Thymus (tissue), 11 donors: ENCODE data around the gene NRXN2. TPM values are rescaled to one million over a fixed set of nuclear protein-coding genes. Genes with fewer than 3 reads are reported as not detected.

Source experiments
- DNase-seq, 9 donors: peaks; one replicate each; pipeline ENCODE4 v3.0.0-alpha.2; 2013; ENCODE audit warnings: low spot score in 9 of 9, low read depth in 6 of 9, missing footprints in 1 of 9
- H3K27ac ChIP-seq, 2 donors: one replicate each; pipeline ENCODE4 v1.5.1; 2013; ENCODE audit warnings: control low read depth in 1 of 2, low read depth in 1 of 2, low read length in 1 of 2, mild to moderate bottlenecking in 1 of 2, moderate library complexity in 1 of 2
- H3K27me3 ChIP-seq, 2 donors: one replicate each; pipeline ENCODE4 v1.5.1; 2013; ENCODE audit warnings: low read length in 1 of 2; ENCODE audit not compliant: control insufficient read depth in 2 of 2, insufficient read depth in 1 of 2
- H3K36me3 ChIP-seq, 2 donors: one replicate each; pipeline ENCODE4 v1.5.1; 2013; ENCODE audit warnings: low read length in 1 of 2, mild to moderate bottlenecking in 1 of 2, moderate library complexity in 1 of 2; ENCODE audit not compliant: control insufficient read depth in 2 of 2, insufficient read depth in 2 of 2
- H3K4me1 ChIP-seq, 2 donors: one replicate each; pipeline ENCODE4 v1.5.1; 2013; ENCODE audit warnings: low read length in 2 of 2; ENCODE audit not compliant: control insufficient read depth in 2 of 2, insufficient read depth in 2 of 2
- H3K4me3 ChIP-seq, 2 donors: one replicate each; pipeline ENCODE4 v1.5.1; 2013; ENCODE audit warnings: low read length in 2 of 2, control low read depth in 1 of 2, mild to moderate bottlenecking in 1 of 2
- H3K9me3 ChIP-seq, 2 donors: one replicate each; pipeline ENCODE4 v1.5.1; 2013; ENCODE audit warnings: low read length in 1 of 2, mild to moderate bottlenecking in 1 of 2; ENCODE audit not compliant: control insufficient read depth in 2 of 2, insufficient read depth in 1 of 2
- WGBS: extraction: QIAGEN DNeasy Blood & Tissue Kit; methylation state at CpG from one replicate; pipeline ENCODE4 v1.1.7; 2013; 5-methylcytosine and 5-hydroxymethylcytosine counted together
- polyA plus RNA-seq: library from polyadenylated mRNA; stranded (reverse); fragments of 200-250 nt; gene quantifications from one replicate; pipeline ENCODE4 v1.2.3, GENCODE V29; 2013
- total RNA-seq: library from RNA; stranded (reverse); fragments of 120-200 nt; gene quantifications from one replicate; pipeline ENCODE4 v1.2.4, GENCODE V29; 2013
- donor health status: healthy.

NRXN2 gene
- total and polyA plus RNA-seq, 2 donors: 0.85 to 1.6 TPM

DNA sequence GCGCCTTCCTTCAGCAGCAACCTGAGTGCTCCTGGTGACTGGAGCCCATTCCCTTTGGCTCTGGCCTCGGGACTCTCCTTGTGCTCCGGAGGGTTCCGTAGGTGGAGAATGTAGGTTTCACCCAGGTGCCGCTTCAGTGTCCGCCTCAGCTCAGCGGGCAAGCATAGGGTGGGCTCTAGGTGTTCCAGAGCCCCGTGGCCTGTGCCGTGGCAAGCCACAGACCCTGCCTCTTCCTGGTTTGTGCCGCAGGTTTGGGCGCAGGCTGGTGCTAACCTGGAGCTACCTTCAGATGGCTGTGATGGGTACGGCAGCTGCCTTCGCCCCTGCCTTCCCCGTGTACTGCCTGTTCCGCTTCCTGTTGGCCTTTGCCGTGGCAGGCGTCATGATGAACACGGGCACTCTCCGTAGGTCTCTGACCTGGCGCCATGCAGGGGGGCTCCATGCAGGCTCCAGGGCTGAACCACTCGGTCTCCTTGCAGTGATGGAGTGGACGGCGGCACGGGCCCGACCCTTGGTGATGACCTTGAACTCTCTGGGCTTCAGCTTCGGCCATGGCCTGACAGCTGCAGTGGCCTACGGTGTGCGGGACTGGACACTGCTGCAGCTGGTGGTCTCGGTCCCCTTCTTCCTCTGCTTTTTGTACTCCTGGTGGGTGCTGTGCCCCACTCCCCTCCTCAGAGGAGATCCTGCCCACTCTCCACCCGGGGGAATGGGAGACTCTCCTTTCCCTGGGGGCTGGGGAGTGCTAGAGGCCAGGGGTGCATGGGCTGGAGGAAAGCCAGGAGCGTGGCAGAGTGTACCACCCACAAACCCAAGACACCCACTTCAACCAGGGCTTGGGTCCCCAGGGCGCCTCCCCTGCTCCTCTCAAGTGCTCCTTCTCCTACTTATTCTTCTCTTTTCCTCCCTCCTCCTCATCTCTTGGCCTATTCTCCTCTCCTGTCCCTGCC is 129.6 kb downstream of the NRXN2 start:
- Histone ChIP-seq H3K36me3 (no peaks in the 10 kb centered on the region), H3K27me3 (no peaks in the 10 kb centered on the region), H3K9me3 (peaks cover 1 to 11% of the 10 kb centered on the region in 2 donors), H3K4me3 (no peak overlapping the region), H3K27ac (no peak overlapping the region), H3K4me1 (no peaks in the 10 kb centered on the region)
- DNase-seq: no peak
- WGBS: 89% methylated on average over 32 of the region's 32 CpGs

DNA sequence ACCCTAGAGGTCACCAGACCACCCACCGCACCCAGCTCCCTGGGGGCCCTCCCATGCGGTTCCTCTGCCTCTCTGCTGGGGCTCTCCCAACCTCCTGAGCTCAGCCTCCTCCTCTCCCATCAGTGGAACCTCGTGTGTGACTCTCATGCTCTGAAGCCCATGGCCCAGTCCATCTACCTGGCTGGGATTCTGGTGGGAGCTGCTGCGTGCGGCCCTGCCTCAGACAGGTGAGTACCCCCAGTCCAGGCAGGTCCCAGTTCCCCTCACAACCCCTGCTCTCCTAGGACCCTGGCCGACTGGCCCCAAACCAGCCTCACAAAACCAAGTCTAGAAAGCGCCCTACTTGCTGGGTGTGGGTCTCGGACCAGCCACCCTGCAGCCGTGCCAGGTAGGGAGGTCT is 130.3 kb downstream of the NRXN2 start:
- Histone ChIP-seq H3K9me3 (peaks cover under 1 to 11% of the 10 kb centered on the region in 2 donors), H3K4me1 (no peaks in the 10 kb centered on the region), H3K4me3 (no peak overlapping the region), H3K27me3 (no peaks in the 10 kb centered on the region), H3K27ac (no peak overlapping the region), H3K36me3 (no peaks in the 10 kb centered on the region)
- no peak for DNase-seq
- 95% methylated on average over 9 of the region's 9 CpGs for WGBS

DNA sequence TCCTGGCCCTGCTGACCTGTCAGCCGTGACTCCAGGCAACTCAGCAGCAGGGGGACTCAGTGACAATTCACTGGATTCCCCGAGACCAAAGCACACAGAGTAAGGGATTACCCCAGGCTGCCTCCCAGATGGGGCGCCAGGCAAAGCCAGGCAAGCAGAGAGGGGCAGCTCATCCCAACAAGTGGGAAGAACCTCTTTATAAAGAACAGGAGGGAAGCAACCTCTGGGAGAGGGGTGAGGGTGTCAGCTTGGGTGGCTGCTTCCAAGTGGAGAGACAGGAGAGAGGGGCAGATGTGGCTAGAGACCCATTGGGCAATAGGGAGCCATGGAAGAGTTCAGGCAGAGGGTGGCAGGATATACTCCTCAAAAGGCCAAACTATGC is 130.8 kb downstream of the NRXN2 start:
- H3K27me3 ChIP-seq: no peaks in the 10 kb centered on the region
- no peak overlapping the region for H3K4me3 ChIP-seq
- no peak overlapping the region for H3K27ac ChIP-seq
- H3K9me3 ChIP-seq: peaks cover 0 to 12% of the 10 kb centered on the region in 2 donors
- H3K4me1 ChIP-seq: no peaks in the 10 kb centered on the region
- 95% methylated on average over 3 of the region's 3 CpGs for WGBS
- no peak for DNase-seq
- no peaks in the 10 kb centered on the region for H3K36me3 ChIP-seq

DNA sequence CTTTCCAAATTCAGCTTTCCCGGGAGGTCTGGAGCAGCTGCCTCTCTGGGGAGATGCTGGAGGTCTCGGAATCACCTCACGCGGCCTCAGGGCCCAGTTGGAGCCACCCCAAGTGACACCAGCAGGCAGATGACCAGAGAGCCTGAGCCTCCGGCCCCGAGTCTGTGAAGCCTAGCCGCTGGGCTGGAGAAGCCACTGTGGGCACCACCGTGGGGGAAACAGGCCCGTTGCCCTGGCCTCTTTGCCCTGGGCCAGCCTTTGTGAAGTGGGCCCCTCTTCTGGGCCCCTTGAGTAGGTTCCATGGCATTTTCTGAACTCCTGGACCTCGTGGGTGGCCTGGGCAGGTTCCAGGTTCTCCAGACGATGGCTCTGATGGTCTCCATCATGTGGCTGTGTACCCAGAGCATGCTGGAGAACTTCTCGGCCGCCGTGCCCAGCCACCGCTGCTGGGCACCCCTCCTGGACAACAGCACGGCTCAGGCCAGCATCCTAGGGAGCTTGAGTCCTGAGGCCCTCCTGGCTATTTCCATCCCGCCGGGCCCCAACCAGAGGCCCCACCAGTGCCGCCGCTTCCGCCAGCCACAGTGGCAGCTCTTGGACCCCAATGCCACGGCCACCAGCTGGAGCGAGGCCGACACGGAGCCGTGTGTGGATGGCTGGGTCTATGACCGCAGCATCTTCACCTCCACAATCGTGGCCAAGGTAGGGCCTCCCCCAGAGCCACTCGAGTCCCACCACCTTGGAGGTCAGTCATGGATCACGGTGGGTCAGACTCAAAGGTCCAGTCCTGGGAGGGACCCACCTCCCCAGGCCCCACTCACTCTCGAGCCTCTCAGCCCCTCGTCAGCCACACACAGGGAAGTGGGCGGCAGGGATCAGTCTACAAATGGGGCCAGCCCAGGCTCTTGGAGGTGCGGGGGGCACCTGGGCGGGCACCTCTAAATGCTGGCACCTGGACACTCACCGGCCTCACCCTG is 131.5 kb downstream of the NRXN2 start:
- 94% methylated on average over 36 of the region's 36 CpGs for WGBS
- no peaks in the 10 kb centered on the region for H3K4me1 ChIP-seq
- H3K27ac ChIP-seq: no peak overlapping the region
- no peak overlapping the region for H3K4me3 ChIP-seq
- H3K9me3 ChIP-seq: peaks cover 0 to 14% of the 10 kb centered on the region in 2 donors
- no peak for DNase-seq
- no peaks in the 10 kb centered on the region for H3K36me3 ChIP-seq
- no peaks in the 10 kb centered on the region for H3K27me3 ChIP-seq

DNA sequence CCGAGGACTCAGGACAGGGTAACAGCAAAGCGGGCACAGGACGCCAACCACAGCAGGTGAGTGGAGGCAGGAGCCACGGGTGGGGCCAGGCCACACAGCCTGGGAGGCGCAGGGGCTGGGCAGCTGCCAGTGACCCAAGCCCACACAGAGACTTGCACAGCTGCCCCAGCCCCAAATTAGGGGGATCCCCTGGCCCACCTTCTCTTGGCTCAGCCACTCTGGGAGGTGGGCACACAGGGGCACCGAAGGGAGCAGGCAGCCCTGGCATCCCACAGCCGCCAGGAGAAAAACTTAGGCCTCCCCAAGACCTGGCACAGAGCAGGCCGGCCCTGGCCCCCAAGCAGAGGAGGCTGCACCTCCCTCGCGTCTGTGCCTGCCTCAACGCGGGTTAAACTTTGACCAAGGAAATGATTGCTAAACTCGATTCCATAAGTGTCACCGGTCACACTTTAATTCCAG is 132.2 kb downstream of the NRXN2 start, which contains the start of gene SLC22A12:
TSS of gene SLC22A12 (plus strand) at position 458 of the 459 bp plus-strand sequence. CDS start 337 bp downstream, outside the sequence.
- Histone ChIP-seq H3K4me1 (no peaks in the 10 kb centered on the region), H3K9me3 (peaks cover 0 to 14% of the 10 kb centered on the region in 2 donors), H3K27me3 (no peaks in the 10 kb centered on the region), H3K27ac (no peak within 1 kb of the TSS), H3K4me3 (no peak within 1 kb of the TSS), H3K36me3 (no peaks in the 10 kb centered on the region)
- DNase-seq: no peak
- 88% methylated on average over 14 of the region's 14 CpGs for WGBS

DNA sequence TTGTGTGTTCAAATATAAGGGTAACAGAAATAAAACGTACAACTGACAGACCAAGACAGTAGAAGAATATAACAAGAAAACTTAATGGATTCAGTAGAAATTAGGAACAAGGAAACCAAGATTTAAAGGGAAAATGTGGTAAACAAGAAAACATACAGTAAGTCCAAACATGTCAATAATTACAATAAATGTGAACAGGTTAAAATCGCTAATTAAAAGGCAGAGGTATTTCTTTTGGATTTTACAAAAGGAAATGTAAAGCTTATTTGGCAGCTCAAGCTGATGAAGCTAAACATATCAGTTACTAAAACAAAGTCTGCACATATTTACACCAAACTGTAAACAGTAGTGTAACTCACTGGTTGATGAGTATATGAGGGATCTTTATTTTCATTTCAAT is 134.3 kb downstream of the NRXN2 start:
- H3K4me3 ChIP-seq: no peak overlapping the region
- peaks cover 0 to 9% of the 10 kb centered on the region in 2 donors for H3K9me3 ChIP-seq
- no peaks in the 10 kb centered on the region for H3K4me1 ChIP-seq
- no peak overlapping the region for H3K27ac ChIP-seq
- H3K36me3 ChIP-seq: no peaks in the 10 kb centered on the region
- H3K27me3 ChIP-seq: no peaks in the 10 kb centered on the region
- DNase-seq: no peak
- 95% methylated on average over 2 of the region's 2 CpGs for WGBS

DNA sequence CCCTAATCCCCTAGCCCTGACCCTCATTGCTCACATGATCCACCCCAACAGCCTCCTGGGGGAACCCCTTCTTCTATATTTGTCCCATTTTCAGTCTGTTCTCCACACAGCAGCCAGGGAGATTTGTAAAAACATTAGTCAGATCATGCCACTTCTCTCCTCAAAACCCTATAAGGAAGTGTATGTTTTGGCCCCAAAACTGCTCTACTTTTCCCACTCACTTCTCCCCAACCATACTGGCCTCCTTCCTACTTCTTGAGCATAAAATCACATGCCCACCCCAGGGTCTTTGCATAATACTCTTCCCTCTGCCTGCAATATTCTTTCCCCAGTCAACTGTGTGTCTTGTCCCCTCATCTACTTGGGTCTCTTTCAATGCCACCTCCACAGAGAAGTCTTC is 136.6 kb downstream of the NRXN2 start:
- no peak overlapping the region for H3K27ac ChIP-seq
- H3K27me3 ChIP-seq: no peaks in the 10 kb centered on the region
- H3K9me3 ChIP-seq: peaks cover 0 to 9% of the 10 kb centered on the region in 2 donors
- H3K4me1 ChIP-seq: no peaks in the 10 kb centered on the region
- no peak for DNase-seq
- no peak overlapping the region for H3K4me3 ChIP-seq
- no peaks in the 10 kb centered on the region for H3K36me3 ChIP-seq

DNA sequence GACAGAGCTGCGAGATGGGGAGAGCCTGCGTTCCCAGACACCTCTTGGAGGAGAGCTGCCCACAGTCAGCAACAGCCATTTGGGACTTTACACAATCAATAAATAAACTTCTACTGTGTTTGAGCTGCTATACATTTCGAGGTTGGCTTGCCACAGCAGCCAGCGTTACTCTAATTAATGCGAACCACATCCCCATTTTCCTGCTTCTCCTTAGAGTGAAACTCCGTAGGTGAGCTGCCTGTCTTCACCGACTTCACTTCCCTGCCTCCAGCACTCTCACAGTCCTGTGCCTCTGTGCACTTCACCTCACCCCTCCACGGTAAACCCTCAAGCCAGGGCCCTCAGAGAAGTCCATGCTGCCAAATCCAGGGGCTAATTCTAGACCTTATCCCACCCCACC is 137.8 kb downstream of the NRXN2 start:
- Histone ChIP-seq H3K27ac (no peak overlapping the region), H3K9me3 (peaks cover 0 to 9% of the 10 kb centered on the region in 2 donors), H3K4me3 (no peak overlapping the region), H3K4me1 (no peaks in the 10 kb centered on the region), H3K36me3 (no peaks in the 10 kb centered on the region), H3K27me3 (no peaks in the 10 kb centered on the region)
- DNase-seq: no peak
- WGBS: 78% methylated on average over 8 of the region's 8 CpGs
